CD14-positive monocyte (primary cell): Measurements from ENCODE around the gene TTLL8. TPM values are rescaled to one million over a fixed set of nuclear protein-coding genes. Genes with fewer than 3 reads are reported as not detected.

Source experiments
- DNase-seq, 3 donors: peaks; one replicate each; pipeline ENCODE4 v3.0.0-alpha.2; 2011 to 2022
- H2AFZ ChIP-seq: 2 replicates; pipeline ENCODE4 v1.6.0; 2012; ENCODE audit warnings: mild to moderate bottlenecking, low read depth, low read length, inconsistent platforms; ENCODE audit not compliant: insufficient read depth, poor library complexity, severe bottlenecking
- H3K27ac ChIP-seq, 2 donors: 1 replicate in 1 of 2; 2 replicates in 1 of 2; pipeline ENCODE4 v1.5.1; 2012 to 2013; ENCODE audit warnings: low read length in 2 of 2, control low read depth in 1 of 2, inconsistent platforms in 1 of 2, low read depth in 1 of 2, mild to moderate bottlenecking in 1 of 2
- H3K27me3 ChIP-seq, 2 donors: one replicate each; pipeline versions ENCODE4 v1.6.0 to v1.6.1; 2011 to 2013; ENCODE audit warnings: low read length in 2 of 2; ENCODE audit not compliant: control insufficient read depth in 2 of 2, insufficient read depth in 2 of 2
- H3K36me3 ChIP-seq, 2 donors: replicated peaks in 1 of 2; 1 replicate in 1 of 2; 2 replicates in 1 of 2; pipeline versions ENCODE4 v1.5.1 to v1.6.1; 2012 to 2013; ENCODE audit warnings: low read length in 2 of 2, control low read depth in 1 of 2, inconsistent platforms in 1 of 2, mild to moderate bottlenecking in 1 of 2; ENCODE audit not compliant: insufficient read depth in 2 of 2, control insufficient read depth in 1 of 2
- H3K4me1 ChIP-seq, 2 donors: 1 replicate in 1 of 2; 2 replicates in 1 of 2; pipeline versions ENCODE4 v1.5.1 to v1.6.1; 2012 to 2013; ENCODE audit warnings: low read length in 2 of 2, control low read depth in 1 of 2, inconsistent platforms in 1 of 2, mild to moderate bottlenecking in 1 of 2, moderate library complexity in 1 of 2; ENCODE audit not compliant: insufficient read depth in 2 of 2, control insufficient read depth in 1 of 2
- H3K4me2 ChIP-seq: replicated peaks from 2 replicates; pipeline ENCODE3; 2012; ENCODE audit warnings: low read length, moderate library complexity, mild to moderate bottlenecking; ENCODE audit not compliant: poor library complexity, severe bottlenecking; ENCODE audit errors: extremely low read depth
- H3K4me3 ChIP-seq, 3 experiments: fragments of 200-600 bp in 1 of 3; sonication (generic) in 1 of 3; replicated peaks in 1 of 3; 1 replicate in 2 of 3; 2 replicates in 1 of 3; pipeline ENCODE4 v1.5.1; 2011 to 2013; ENCODE audit warnings: low read length in 3 of 3, mild to moderate bottlenecking in 3 of 3, control low read depth in 2 of 3, low read depth in 2 of 3, inconsistent platforms in 1 of 3, moderate library complexity in 1 of 3
- H3K79me2 ChIP-seq: 2 replicates; pipeline ENCODE4 v1.6.0; 2012; ENCODE audit warnings: mild to moderate bottlenecking, control low read depth, inconsistent platforms, low read length, moderate library complexity; ENCODE audit not compliant: insufficient read depth
- H3K9ac ChIP-seq: 2 replicates; pipeline ENCODE4 v1.6.0; 2017; ENCODE audit warnings: low read length, mild to moderate bottlenecking; ENCODE audit not compliant: insufficient read depth, poor library complexity, severe bottlenecking
- H3K9me3 ChIP-seq, 2 donors: replicated peaks in 1 of 2; 1 replicate in 1 of 2; 2 replicates in 1 of 2; pipeline versions ENCODE4 v1.5.1 to v1.6.1; 2012 to 2013; ENCODE audit warnings: low read length in 2 of 2, control low read depth in 1 of 2; ENCODE audit not compliant: control insufficient read depth in 1 of 2, insufficient read depth in 1 of 2
- H4K20me1 ChIP-seq: 2 replicates; pipeline ENCODE4 v1.6.0; 2012; ENCODE audit warnings: mild to moderate bottlenecking, low read length, control low read depth, moderate library complexity; ENCODE audit not compliant: insufficient read depth
- H3K27ac Mint-ChIP-seq, 7 donors: one replicate each; pipeline ENCODE4 v1.8.0; 2020; ENCODE audit warnings: mild to moderate bottlenecking in 7 of 7, mixed read lengths in 7 of 7, moderate library complexity in 6 of 7, inconsistent platforms in 2 of 7
- H3K27me3 Mint-ChIP-seq, 3 donors: one replicate each; pipeline ENCODE4 v1.8.0; 2021 to 2022; ENCODE audit warnings: low read depth in 3 of 3, mild to moderate bottlenecking in 3 of 3, mixed read lengths in 3 of 3, moderate library complexity in 3 of 3, inconsistent platforms in 1 of 3
- H3K36me3 Mint-ChIP-seq, 2 donors: one replicate each; pipeline ENCODE4 v1.8.0; 2020; ENCODE audit warnings: mixed read lengths in 2 of 2, inconsistent platforms in 1 of 2, mild to moderate bottlenecking in 1 of 2
- H3K4me1 Mint-ChIP-seq: one replicate; pipeline ENCODE4 v1.8.0; 2020; ENCODE audit warnings: mild to moderate bottlenecking, mixed read lengths
- H3K4me3 Mint-ChIP-seq, 2 donors: one replicate each; pipeline ENCODE4 v1.8.0; 2020; ENCODE audit warnings: mild to moderate bottlenecking in 2 of 2, mixed read lengths in 2 of 2, moderate library complexity in 1 of 2
- H3K9me3 Mint-ChIP-seq, 7 donors: one replicate each; pipeline ENCODE4 v1.8.0; 2020 to 2022; ENCODE audit warnings: mixed read lengths in 7 of 7, mild to moderate bottlenecking in 6 of 7, moderate library complexity in 6 of 7, inconsistent platforms in 2 of 7
- CTCF ChIP-seq: fragments of 200-600 bp; IDR thresholded peaks from one replicate; pipeline ENCODE4 v1.8.0; 2022; ENCODE audit warnings: antibody characterized with exemption, mild to moderate bottlenecking
- WGBS: methylation state at CpG from one replicate; pipeline ENCODE4 v1.1.5; 2013; ENCODE audit warnings: missing lambda C conversion rate; ENCODE audit not compliant: insufficient coverage; 5-methylcytosine and 5-hydroxymethylcytosine counted together
- intact Hi-C, 2 donors: fragments of 100-400 bp; cut with micrococcal nuclease; formaldehyde crosslinking; loops; one replicate each; pipeline versions ENCODE4 v1.15.0 to v1.15.1; 2023
- polyA plus RNA-seq, 3 donors: library from polyadenylated mRNA; depleted of rRNA in 1 of 3; unstranded in 2 of 3; stranded (reverse) in 1 of 3; fragments of 300-500 nt in 2 of 3; fragments of >200 nt in 1 of 3; fragmentation: Illumina TruSeq in 2 of 3; gene quantifications; 1 replicate in 2 of 3; 2 replicates in 1 of 3; pipeline ENCODE4 v1.2.3, GENCODE V29; 2012 to 2021

Gene TTLL8
- polyA plus RNA-seq, 3 donors = not detected

- H3K4me1 ChIP-seq = no peaks in the 10 kb centered on the region
- TF ChIP-seq CTCF = no peak
- H3K27ac Mint-ChIP-seq = no peak overlapping the region
- no peak overlapping the region for H3K4me2 ChIP-seq
- no peaks in the 10 kb centered on the region for H4K20me1 ChIP-seq
- H2AFZ ChIP-seq = no peak overlapping the region
- H3K79me2 ChIP-seq = no peaks in the 10 kb centered on the region
- no peak overlapping the region for H3K27ac ChIP-seq
- no peak overlapping the region for H3K4me3 ChIP-seq
- H3K27me3 ChIP-seq = no peaks in the 10 kb centered on the region
- DNase-seq = no peak
- no peak overlapping the region for H3K4me3 Mint-ChIP-seq
- no peak overlapping the region for H3K9ac ChIP-seq
- intact Hi-C loops = no loop called here
- peaks cover 9% of the 10 kb centered on the region for H3K4me1 Mint-ChIP-seq
- H3K27me3 Mint-ChIP-seq = peaks cover 0 to 2% (median 0%) of the 10 kb centered on the region in 3 donors
- WGBS = 99% methylated on average over 8 of the region's 13 CpGs
- no peaks in the 10 kb centered on the region for H3K9me3 Mint-ChIP-seq
- no peaks in the 10 kb centered on the region for H3K36me3 ChIP-seq
- peaks cover 15 to 18% of the 10 kb centered on the region in 2 donors for H3K36me3 Mint-ChIP-seq
- no peaks in the 10 kb centered on the region for H3K9me3 ChIP-seq
Measured at GRCh38 chr22:50078246-50078645, 20.1 kb upstream of the TTLL8 start.

- Histone ChIP-seq H3K27me3 (no peaks in the 10 kb centered on the region), H3K27ac (no peak overlapping the region), H2AFZ (no peak overlapping the region), H3K36me3 (no peaks in the 10 kb centered on the region), H3K4me1 (no peaks in the 10 kb centered on the region), H3K4me3 (no peak overlapping the region), H4K20me1 (no peaks in the 10 kb centered on the region), H3K9ac (no peak overlapping the region), H3K4me2 (no peak overlapping the region), H3K79me2 (no peaks in the 10 kb centered on the region), H3K9me3 (no peaks in the 10 kb centered on the region)
- no peaks in the 10 kb centered on the region for H3K9me3 Mint-ChIP-seq
- peaks cover 9% of the 10 kb centered on the region for H3K4me1 Mint-ChIP-seq
- DNase-seq = no peak
- peaks cover 0 to 2% (median 0%) of the 10 kb centered on the region in 3 donors for H3K27me3 Mint-ChIP-seq
- H3K36me3 Mint-ChIP-seq = peaks cover 11 to 18% of the 10 kb centered on the region in 2 donors
- H3K27ac Mint-ChIP-seq = peak overlapping the region in 2 of 7 donors; percentile 42 to 58
- WGBS = 90% methylated on average over 24 of the region's 43 CpGs
- intact Hi-C loops = no loop called here
- H3K4me3 Mint-ChIP-seq = no peak overlapping the region
- TF ChIP-seq CTCF = no peak
Measured at GRCh38 chr22:50076646-50077535, 18.8 kb upstream of the TTLL8 start.
